Neuronal stem cell (in vitro differentiated cells): Measurements from ENCODE around the gene TAAR1.

Source experiments
- DNase-seq: peaks from one replicate; pipeline ENCODE4 v3.0.0-alpha.2; 2013; ENCODE audit warnings: low spot score
- H2AFZ ChIP-seq: one replicate; pipeline ENCODE4 v1.6.1; 2013; ENCODE audit warnings: mild to moderate bottlenecking, low read length, inconsistent platforms
- H2AK5ac ChIP-seq: 2 replicates; pipeline ENCODE4 v1.6.1; 2013; ENCODE audit warnings: low read depth, mild to moderate bottlenecking, inconsistent platforms, low read length, moderate library complexity, mixed read lengths
- H2BK120ac ChIP-seq: 2 replicates; pipeline ENCODE4 v1.6.1; 2013; ENCODE audit warnings: low read depth, mild to moderate bottlenecking, inconsistent platforms, low read length, moderate library complexity, mixed read lengths
- H2BK12ac ChIP-seq: one replicate; pipeline ENCODE4 v1.6.1; 2013; ENCODE audit warnings: low read length, inconsistent platforms
- H2BK15ac ChIP-seq: 2 replicates; pipeline ENCODE4 v1.6.1; 2013; ENCODE audit warnings: mild to moderate bottlenecking, low read length, inconsistent platforms, mixed read lengths
- H2BK5ac ChIP-seq: one replicate; pipeline ENCODE4 v1.6.1; 2013; ENCODE audit warnings: inconsistent platforms, mild to moderate bottlenecking, low read length, moderate library complexity
- H3K14ac ChIP-seq: one replicate; pipeline ENCODE4 v1.6.1; 2013; ENCODE audit warnings: low read length, inconsistent platforms
- H3K18ac ChIP-seq: 2 replicates; pipeline ENCODE4 v1.6.1; 2013; ENCODE audit warnings: low read length, inconsistent platforms
- H3K23ac ChIP-seq: 2 replicates; pipeline ENCODE4 v1.6.1; 2013; ENCODE audit warnings: low read depth, mild to moderate bottlenecking, mixed read lengths, low read length, inconsistent platforms; ENCODE audit not compliant: poor library complexity
- H3K27ac ChIP-seq: replicated peaks from 3 replicates; pipeline ENCODE4 v1.5.1; 2013; ENCODE audit warnings: low read length, inconsistent platforms
- H3K27me3 ChIP-seq, 3 experiments: 2 replicates each; pipeline ENCODE4 v1.6.1; 2013; ENCODE audit warnings: low read length in 3 of 3, mild to moderate bottlenecking in 2 of 3, inconsistent platforms in 1 of 3, low read depth in 1 of 3, mixed read lengths in 1 of 3, moderate library complexity in 1 of 3; ENCODE audit not compliant: control insufficient read depth in 3 of 3, insufficient read depth in 3 of 3
- H3K36me3 ChIP-seq, 2 donors: replicated peaks in 1 of 2; 2 replicates each; pipeline ENCODE4 v1.6.1; 2013; ENCODE audit warnings: low read length in 2 of 2; ENCODE audit not compliant: control insufficient read depth in 2 of 2, insufficient read depth in 2 of 2
- H3K4ac ChIP-seq: 2 replicates; pipeline ENCODE4 v1.6.1; 2013; ENCODE audit warnings: inconsistent platforms, mild to moderate bottlenecking, low read length, moderate library complexity
- H3K4me1 ChIP-seq, 2 donors: 1 replicate in 1 of 2; 2 replicates in 1 of 2; pipeline ENCODE4 v1.6.1; 2013; ENCODE audit warnings: low read length in 2 of 2, low read depth in 1 of 2; ENCODE audit not compliant: control insufficient read depth in 2 of 2, insufficient read depth in 1 of 2
- H3K4me2 ChIP-seq: one replicate; pipeline ENCODE4 v1.6.1; 2013; ENCODE audit warnings: mild to moderate bottlenecking, low read length, inconsistent platforms; ENCODE audit not compliant: insufficient read depth, poor library complexity, severe bottlenecking
- H3K4me3 ChIP-seq, 2 donors: 2 replicates each; pipeline ENCODE4 v1.5.1; 2013; ENCODE audit warnings: low read length in 2 of 2, mild to moderate bottlenecking in 2 of 2, inconsistent platforms in 1 of 2, moderate library complexity in 1 of 2
- H3K79me1 ChIP-seq: one replicate; pipeline ENCODE4 v1.6.1; 2013; ENCODE audit warnings: low read depth, mild to moderate bottlenecking, inconsistent platforms, low read length, moderate library complexity
- H3K9ac ChIP-seq: one replicate; pipeline ENCODE4 v1.6.1; 2013; ENCODE audit warnings: mild to moderate bottlenecking, low read depth, low read length, inconsistent platforms; ENCODE audit not compliant: poor library complexity
- H3K9me3 ChIP-seq, 2 donors: replicated peaks in 1 of 2; 2 replicates each; pipeline versions ENCODE3 to v1.6.1; 2013; ENCODE audit warnings: low read length in 2 of 2, mild to moderate bottlenecking in 2 of 2, inconsistent platforms in 1 of 2, low read depth in 1 of 2, mixed read lengths in 1 of 2, moderate library complexity in 1 of 2; ENCODE audit not compliant: control insufficient read depth in 2 of 2, insufficient read depth in 1 of 2
- H4K8ac ChIP-seq: one replicate; pipeline ENCODE4 v1.6.1; 2013; ENCODE audit warnings: low read depth, mild to moderate bottlenecking, inconsistent platforms, low read length, moderate library complexity
- H4K91ac ChIP-seq: one replicate; pipeline ENCODE4 v1.6.1; 2013; ENCODE audit warnings: low read length, low read depth, mild to moderate bottlenecking, inconsistent platforms; ENCODE audit not compliant: poor library complexity
- WGBS, 2 donors: extraction: QIAGEN DNeasy Blood & Tissue Kit; methylation state at CpG; one replicate each; pipeline ENCODE4 v1.1.7; 2013; ENCODE audit warnings: missing lambda C conversion rate in 2 of 2, mixed read lengths in 1 of 2; ENCODE audit not compliant: insufficient read length in 2 of 2, insufficient replicate concordance in 1 of 2; ENCODE audit errors: extremely low coverage in 2 of 2; 5-methylcytosine and 5-hydroxymethylcytosine counted together

The TAAR1 gene

DNA sequence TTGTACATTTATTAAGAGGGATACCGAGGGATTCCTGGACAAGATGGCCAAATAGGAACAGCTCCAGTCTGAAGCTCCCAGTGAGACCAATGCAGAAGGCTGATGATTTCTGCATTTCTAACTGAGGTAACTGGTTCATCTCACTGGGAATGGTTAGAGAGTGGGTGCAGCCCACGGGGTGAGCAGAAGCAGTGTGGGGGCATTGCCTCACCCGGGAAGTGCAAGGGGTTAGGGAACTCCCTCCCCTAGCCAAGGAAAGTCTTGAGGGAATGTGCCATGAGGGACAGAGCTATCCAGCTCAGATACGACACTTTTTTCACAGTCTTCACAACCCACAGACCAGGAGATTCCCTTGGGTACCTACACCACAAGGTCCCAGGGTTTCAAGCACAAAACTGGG is 24.2 kb downstream of the TAAR1 start:
- Histone ChIP-seq H4K91ac (no peak overlapping the region), H3K4me3 (no peak overlapping the region), H3K79me1 (no peaks in the 10 kb centered on the region), H2BK120ac (no peak overlapping the region), H3K23ac (no peak overlapping the region), H3K4ac (no peak overlapping the region), H3K9ac (no peak overlapping the region), H3K4me1 (no peaks in the 10 kb centered on the region), H3K18ac (no peak overlapping the region), H3K27ac (no peak overlapping the region), H3K14ac (no peak overlapping the region), H4K8ac (no peak overlapping the region), H2BK12ac (peak overlapping the region; percentile 35), H2AFZ (no peak overlapping the region), H3K9me3 (no peaks in the 10 kb centered on the region), H3K4me2 (no peak overlapping the region), H2BK15ac (no peak overlapping the region), H3K36me3 (no peaks in the 10 kb centered on the region), H2AK5ac (no peak overlapping the region), H2BK5ac (no peak overlapping the region), H3K27me3 (no peaks in the 10 kb centered on the region)
- no CpG with 5 or more reads among the region's 4 CpGs for WGBS, 2 donors
- DNase-seq: no peak

DNA sequence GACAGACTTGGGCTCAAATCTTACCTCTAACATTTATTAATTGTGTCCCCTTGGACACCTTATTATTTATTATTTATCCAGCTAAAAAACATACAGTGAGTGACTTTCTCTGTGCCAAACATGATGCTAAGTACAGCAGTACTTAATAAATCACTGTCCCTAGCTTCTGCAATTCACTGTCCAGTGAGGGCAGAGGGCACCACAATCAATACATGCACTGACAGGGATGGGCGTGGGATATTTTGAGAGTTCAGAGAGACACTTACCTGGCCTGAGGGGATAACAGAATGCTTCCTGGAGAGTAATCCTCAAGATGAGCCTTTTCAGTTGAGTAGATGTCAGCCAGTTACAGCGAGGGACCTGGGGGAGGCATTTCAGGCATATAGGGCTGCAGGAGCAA is 25.6 kb downstream of the TAAR1 start:
- no peak for DNase-seq
- H2BK120ac ChIP-seq: no peak overlapping the region
- H2BK12ac ChIP-seq: no peak overlapping the region
- no peak overlapping the region for H4K91ac ChIP-seq
- no CpG with 5 or more reads among the region's 2 CpGs for WGBS, 2 donors
- H3K4me1 ChIP-seq: no peaks in the 10 kb centered on the region
- H3K36me3 ChIP-seq: no peaks in the 10 kb centered on the region
- H3K14ac ChIP-seq: no peak overlapping the region
- H3K23ac ChIP-seq: no peak overlapping the region
- H3K27ac ChIP-seq: no peak overlapping the region
- H3K18ac ChIP-seq: no peak overlapping the region
- no peak overlapping the region for H2BK15ac ChIP-seq
- no peak overlapping the region for H2AFZ ChIP-seq
- no peak overlapping the region for H2BK5ac ChIP-seq
- no peak overlapping the region for H4K8ac ChIP-seq
- H3K79me1 ChIP-seq: no peaks in the 10 kb centered on the region
- no peak overlapping the region for H3K4me3 ChIP-seq
- no peaks in the 10 kb centered on the region for H3K9me3 ChIP-seq
- H2AK5ac ChIP-seq: no peak overlapping the region
- H3K27me3 ChIP-seq: no peaks in the 10 kb centered on the region
- H3K9ac ChIP-seq: no peak overlapping the region
- no peak overlapping the region for H3K4me2 ChIP-seq
- H3K4ac ChIP-seq: no peak overlapping the region

DNA sequence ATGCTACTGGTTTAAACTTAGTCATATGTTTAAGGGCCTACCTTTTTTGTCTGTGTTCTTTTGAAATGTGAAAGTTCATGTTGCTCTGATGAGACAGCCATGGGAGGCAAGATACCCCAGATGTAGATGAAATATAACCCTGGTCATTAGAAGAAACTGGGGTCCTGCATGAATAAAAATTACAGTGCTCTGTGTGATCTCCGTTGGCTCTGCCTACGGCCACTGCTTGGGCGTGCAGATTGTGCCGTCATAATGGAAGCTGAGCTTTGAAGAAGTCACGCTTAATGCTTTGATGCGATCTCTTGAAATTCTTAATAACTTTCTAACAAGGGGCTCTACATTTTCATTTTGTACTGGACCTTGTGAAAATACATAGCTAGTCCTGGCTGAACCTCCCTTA is 34.8 kb downstream of the TAAR1 start, which contains the start of gene TAAR2:
TSS of gene TAAR2 (minus strand) at position 101 of the 400 bp plus-strand sequence. CDS start at position 101, 0 bp downstream.
- Histone ChIP-seq H3K79me1 (no peaks in the 10 kb centered on the region), H3K14ac (no peak within 1 kb of the TSS), H3K4me2 (no peak within 1 kb of the TSS), H3K9ac (no peak within 1 kb of the TSS), H3K4me3 (no peak within 1 kb of the TSS), H2AFZ (peak within 1 kb of the TSS; percentile 40), H2BK15ac (no peak within 1 kb of the TSS), H3K4ac (no peak within 1 kb of the TSS), H3K9me3 (no peaks in the 10 kb centered on the region), H3K27ac (no peak within 1 kb of the TSS), H3K18ac (no peak within 1 kb of the TSS), H2BK12ac (no peak within 1 kb of the TSS), H3K4me1 (no peaks in the 10 kb centered on the region), H4K8ac (no peak within 1 kb of the TSS), H2BK120ac (no peak within 1 kb of the TSS), H3K23ac (no peak within 1 kb of the TSS), H2AK5ac (no peak within 1 kb of the TSS), H3K36me3 (no peaks in the 10 kb centered on the region), H3K27me3 (no peaks in the 10 kb centered on the region), H2BK5ac (no peak within 1 kb of the TSS), H4K91ac (no peak within 1 kb of the TSS)
- no peak for DNase-seq
- WGBS, 2 donors: no CpG with 5 or more reads among the region's 6 CpGs

DNA sequence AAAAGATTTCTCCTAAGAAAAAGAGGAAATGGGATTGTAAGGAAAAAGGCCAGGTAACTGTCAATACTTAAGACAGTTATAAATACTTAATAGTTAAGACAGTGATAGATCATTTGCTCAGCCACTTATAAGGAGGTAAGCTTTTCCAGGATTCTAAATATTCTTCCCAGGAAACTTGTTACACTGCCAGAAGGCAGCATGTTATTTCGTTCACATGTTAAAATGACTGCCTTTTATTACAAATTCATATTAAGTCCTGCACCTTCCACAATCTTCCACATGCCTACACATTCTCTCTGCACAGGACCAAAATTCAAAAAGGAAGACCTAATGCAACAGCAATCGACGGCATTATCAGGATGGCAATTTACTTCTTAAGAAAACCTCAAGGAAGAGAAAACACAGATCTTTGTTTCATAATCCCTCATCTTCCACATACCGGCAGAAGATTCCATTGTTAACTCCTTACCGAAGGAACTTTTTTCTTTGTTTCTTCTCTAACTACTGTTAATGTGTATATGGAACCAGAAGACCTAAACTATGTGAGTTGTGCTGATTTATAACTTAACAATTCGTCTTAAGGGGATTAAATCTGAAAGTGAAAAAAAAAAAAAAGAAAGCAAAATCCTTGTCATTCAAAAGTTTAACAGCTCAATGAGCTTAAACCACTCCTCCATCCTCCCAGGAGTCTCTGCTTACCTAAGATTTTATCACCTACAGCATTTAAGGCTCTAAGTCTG is 35.7 kb downstream of the TAAR1 start:
- Histone ChIP-seq H3K4me1 (no peaks in the 10 kb centered on the region), H3K36me3 (no peaks in the 10 kb centered on the region), H3K27ac (no peak overlapping the region), H3K4me3 (no peak overlapping the region), H3K27me3 (no peaks in the 10 kb centered on the region), H2BK120ac (no peak overlapping the region), H3K9me3 (no peaks in the 10 kb centered on the region), H3K23ac (no peak overlapping the region), H2BK5ac (no peak overlapping the region), H3K79me1 (no peaks in the 10 kb centered on the region), H3K4ac (no peak overlapping the region), H3K18ac (no peak overlapping the region), H2BK15ac (no peak overlapping the region), H3K14ac (no peak overlapping the region), H4K91ac (no peak overlapping the region), H3K9ac (no peak overlapping the region), H4K8ac (no peak overlapping the region), H2BK12ac (no peak overlapping the region), H3K4me2 (no peak overlapping the region), H2AFZ (peak overlapping the region; percentile 40), H2AK5ac (no peak overlapping the region)
- no CpG with 5 or more reads among the region's 6 CpGs for WGBS, 2 donors
- no peak for DNase-seq
